GM23338 (cell line): ENCODE data around the gene ING4. TPM values are rescaled to one million over a fixed set of nuclear protein-coding genes. Genes with fewer than 3 reads are reported as not detected.
A peak's percentile ranks its signal among the peaks of the same experiment; 100 is the strongest.

Source experiments
- ATAC-seq: fragments of 200-7000 bp; cut with Tn5 transposase; 3 replicates; pipeline ENCODE4 v1.9.1; 2020
- DNase-seq: peaks from one replicate; pipeline ENCODE4 v3.0.0-alpha.2; 2015; ENCODE audit warnings: low spot score
- H2AFZ ChIP-seq: fragments of 200-600 bp; sonication (generic); 2 replicates; pipeline ENCODE4 v1.8.0; 2016; ENCODE audit warnings: antibody characterized with exemption, mild to moderate bottlenecking, moderate library complexity
- H3F3A ChIP-seq: fragments of 200-600 bp; sonication (generic); replicated peaks from 2 replicates; pipeline ENCODE4 v1.8.0; 2017; ENCODE audit warnings: antibody characterized with exemption, mixed run types, low read depth
- H3K27ac ChIP-seq: fragments of 200-600 bp; sonication (generic); 2 replicates; pipeline ENCODE4 v1.6.1; 2016; ENCODE audit warnings: low read depth
- H3K27me3 ChIP-seq: fragments of 200-600 bp; sonication (generic); 2 replicates; pipeline ENCODE4 v1.8.0; 2016; ENCODE audit warnings: mild to moderate bottlenecking, mixed run types, moderate library complexity; ENCODE audit not compliant: insufficient read depth
- H3K36me3 ChIP-seq: fragments of 200-600 bp; sonication (generic); 2 replicates; pipeline ENCODE4 v1.8.0; 2016; ENCODE audit warnings: mild to moderate bottlenecking; ENCODE audit not compliant: insufficient read depth
- H3K4me1 ChIP-seq: fragments of 200-600 bp; sonication (generic); 2 replicates; pipeline ENCODE4 v1.8.0; 2016; ENCODE audit warnings: mild to moderate bottlenecking, moderate library complexity; ENCODE audit not compliant: insufficient read depth
- H3K4me2 ChIP-seq: fragments of 200-600 bp; sonication (generic); 2 replicates; pipeline ENCODE4 v1.7.1; 2017; ENCODE audit warnings: mixed run types
- H3K4me3 ChIP-seq: fragments of 200-600 bp; sonication (generic); 2 replicates; pipeline ENCODE4 v1.6.1; 2016; ENCODE audit warnings: mixed run types
- H3K79me2 ChIP-seq: fragments of 200-600 bp; sonication (generic); replicated peaks from 2 replicates; pipeline ENCODE4 v1.8.0; 2017; ENCODE audit warnings: mild to moderate bottlenecking; ENCODE audit not compliant: insufficient read depth
- H3K9me2 ChIP-seq: fragments of 200-600 bp; sonication (generic); 2 replicates; pipeline ENCODE4 v1.8.0; 2017; ENCODE audit not compliant: insufficient read depth
- H4K20me1 ChIP-seq: fragments of 200-600 bp; sonication (generic); replicated peaks from 2 replicates; pipeline ENCODE4 v1.8.0; 2017; ENCODE audit warnings: mild to moderate bottlenecking; ENCODE audit not compliant: insufficient read depth
- H3K27ac Mint-ChIP-seq: 2 replicates; pipeline ENCODE4 v1.8.0; 2020; ENCODE audit warnings: inconsistent platforms, mild to moderate bottlenecking, moderate library complexity, mixed read lengths
- H3K27me3 Mint-ChIP-seq: 3 replicates; pipeline ENCODE4 v1.8.0; 2022; ENCODE audit warnings: low read depth, mild to moderate bottlenecking, moderate library complexity, mixed read lengths, inconsistent platforms; ENCODE audit not compliant: insufficient read depth, poor library complexity
- H3K36me3 Mint-ChIP-seq: 3 replicates; pipeline ENCODE4 v1.8.0; 2021; ENCODE audit warnings: low read depth, mild to moderate bottlenecking, inconsistent platforms, moderate library complexity, mixed read lengths
- H3K4me1 Mint-ChIP-seq: 3 replicates; pipeline ENCODE4 v1.8.0; 2020; ENCODE audit warnings: mild to moderate bottlenecking, inconsistent platforms, mixed read lengths
- H3K4me3 Mint-ChIP-seq: 3 replicates; pipeline ENCODE4 v1.8.0; 2021; ENCODE audit warnings: moderate library complexity, mild to moderate bottlenecking, inconsistent platforms, mixed read lengths
- H3K9me3 Mint-ChIP-seq: 3 replicates; pipeline ENCODE4 v1.8.0; 2020; ENCODE audit warnings: moderate library complexity, mild to moderate bottlenecking, inconsistent platforms, mixed read lengths
- CREB1 ChIP-seq: fragments of 250-450 bp; sonication (Bioruptor Pico); IDR thresholded peaks from 2 replicates; pipeline ENCODE4 v1.5.0; 2020; ENCODE audit warnings: low read depth, mild to moderate bottlenecking, moderate library complexity
- ETS1 ChIP-seq: IDR thresholded peaks from 2 replicates; pipeline ENCODE4 v1.6.1; 2016; ENCODE audit warnings: antibody characterized with exemption
- EZH2 ChIP-seq: fragments of 200-600 bp; sonication (generic); IDR thresholded peaks from one replicate; pipeline ENCODE4 v1.8.0; 2017; ENCODE audit warnings: antibody characterized with exemption, mild to moderate bottlenecking, low read depth; ENCODE audit not compliant: unreplicated experiment
- JUNB ChIP-seq: IDR thresholded peaks from one replicate; pipeline ENCODE4 v1.6.1; 2016; ENCODE audit warnings: antibody characterized with exemption; ENCODE audit not compliant: unreplicated experiment
- REST ChIP-seq: IDR thresholded peaks from one replicate; pipeline ENCODE4 v1.6.1; 2018; ENCODE audit warnings: antibody characterized with exemption; ENCODE audit not compliant: unreplicated experiment
- ZNF331 ChIP-seq: fragments of 250-450 bp; sonication (Bioruptor Pico); IDR thresholded peaks from 2 replicates; pipeline ENCODE4 v1.5.0; 2020; ENCODE audit warnings: low read depth, mild to moderate bottlenecking, moderate library complexity
- polyA plus RNA-seq: library from polyadenylated mRNA; unstranded; fragments of >200 nt; fragmentation: Nextera tagmentation; extraction: Ambion mirVana; gene quantifications from 2 replicates; pipeline ENCODE4 v1.2.1, GENCODE V29; 2016
- total RNA-seq: library from RNA; depleted of rRNA; stranded (reverse); fragments of >200 nt; shearing (Covaris generic); gene quantifications from 2 replicates; pipeline ENCODE4 v1.2.3, GENCODE V29; 2014

Gene ING4
- total and polyA plus RNA-seq, 2 experiments from 2014 or later: 22.0 to 29.6 TPM

- peak; percentile 20 for ATAC-seq
- Histone ChIP-seq H2AFZ (peak overlapping the region; percentile 56; the same call in 1 of the 2 replicates), H3K4me1 (peaks cover 18% of the 10 kb centered on the region), H3K4me2 (peak overlapping the region; percentile 97), H3K4me3 (peak overlapping the region; percentile 58), H3K27me3 (no peaks in the 10 kb centered on the region), H3K27ac (peak overlapping the region; percentile 94), H3K36me3 (no peaks in the 10 kb centered on the region; the same call in 1 of the 2 replicates), H4K20me1 (peaks cover 16% of the 10 kb centered on the region), H3K9me2 (no peaks in the 10 kb centered on the region), H3F3A (peaks cover 12% of the 10 kb centered on the region), H3K79me2 (peaks cover 52% of the 10 kb centered on the region)
- peaks cover 15% of the 10 kb centered on the region for H3K27me3 Mint-ChIP-seq
- peak overlapping the region; percentile 93 for H3K27ac Mint-ChIP-seq
- no peaks in the 10 kb centered on the region for H3K9me3 Mint-ChIP-seq
- no peak for DNase-seq
- H3K4me3 Mint-ChIP-seq: peak overlapping the region; percentile 87
- no peak for TF ChIP-seq ZNF331
- TF ChIP-seq ETS1: peak; percentile 82
- no peaks in the 10 kb centered on the region; the same call in 1 of the 3 replicates for H3K36me3 Mint-ChIP-seq
- H3K4me1 Mint-ChIP-seq: peaks cover 35% of the 10 kb centered on the region
These were observed 25.7 kb upstream of the ING4 start for GRCh38 chr12:6688543-6688998.

GRCh38 chr12:6685814-6686213 is 22.9 kb upstream of the ING4 start:
- no peak overlapping the region for H3K27ac Mint-ChIP-seq
- H3K36me3 ChIP-seq: no peaks in the 10 kb centered on the region; the same call in 1 of the 2 replicates
- H3K4me1 ChIP-seq: peaks cover 18% of the 10 kb centered on the region
- no peaks in the 10 kb centered on the region for H3K27me3 ChIP-seq
- no peak overlapping the region for H2AFZ ChIP-seq
- H3F3A ChIP-seq: peaks cover 9% of the 10 kb centered on the region
- no peak overlapping the region; the same call in 1 of the 2 replicates for H3K27ac ChIP-seq
- TF ChIP-seq JUNB (no peak), EZH2 (no peak), CREB1 (CRISPR knock-in tag) (no peak), REST (no peak)
- H3K4me2 ChIP-seq: no peak overlapping the region
- no peak overlapping the region for H3K4me3 Mint-ChIP-seq
- H4K20me1 ChIP-seq: peaks cover 35% of the 10 kb centered on the region
- no peaks in the 10 kb centered on the region for H3K9me2 ChIP-seq
- no peak overlapping the region for H3K4me3 ChIP-seq
- ATAC-seq: no peak
- peaks cover 16% of the 10 kb centered on the region for H3K27me3 Mint-ChIP-seq
- peaks cover 11% of the 10 kb centered on the region; the same call in 1 of the 3 replicates for H3K36me3 Mint-ChIP-seq
- peaks cover 23% of the 10 kb centered on the region for H3K4me1 Mint-ChIP-seq
- no peak for DNase-seq
- no peaks in the 10 kb centered on the region for H3K9me3 Mint-ChIP-seq
- H3K79me2 ChIP-seq: peaks cover 79% of the 10 kb centered on the region
